ENCODE measurements around the gene PTPN4. TPM values are rescaled to one million over a fixed set of nuclear protein-coding genes. Genes with fewer than 3 reads are reported as not detected.
A peak's percentile ranks its signal among the peaks of the same experiment; 100 is the strongest.

PTPN4 gene
- total and polyA plus RNA-seq, 10 of the 15 experiments (the other 5 are each of a cell fraction or from before 2014, with no cell fraction given), result 5.0 to 29.7 (median 23.7) TPM

DNA sequence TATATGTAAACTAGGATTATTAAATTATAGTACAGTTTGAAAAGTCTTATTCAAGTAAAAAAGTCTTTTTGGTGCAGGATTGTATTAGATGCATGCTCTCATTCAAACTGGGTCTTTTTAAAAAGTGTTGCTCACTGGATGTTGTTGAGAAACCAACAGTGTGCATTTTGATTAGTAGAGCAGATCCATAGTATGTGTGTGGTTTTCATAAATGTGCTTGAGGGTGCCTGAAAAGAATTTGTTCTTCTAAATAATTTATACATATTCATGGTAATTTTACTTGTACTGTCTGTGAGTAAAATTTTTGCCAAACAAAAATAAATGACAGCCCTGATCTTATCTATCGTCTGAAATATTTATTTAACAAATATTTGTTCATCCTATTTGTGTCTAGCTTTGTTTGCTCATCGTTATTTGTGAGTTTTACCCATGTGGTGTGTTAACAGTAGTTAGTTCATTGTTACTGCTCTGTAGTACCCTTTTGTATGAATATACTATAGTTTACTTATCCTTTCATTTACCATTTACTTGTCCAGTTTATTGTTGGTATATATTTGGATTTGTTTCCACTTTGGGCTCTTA is 50.4 kb downstream of the PTPN4 start (continued):
- TF ChIP-seq GABPA (IDR thresholded peaks at IDR 0.05; ENCODE audit: low read depth) (no peak), SMARCA5 (IDR thresholded peaks at IDR 0.05) (no peak), TBL1XR1 (IDR thresholded peaks at IDR 0.05; ENCODE audit: low read depth, low read length) (no peak), E2F4 (IDR thresholded peaks at IDR 0.05; ENCODE audit: low read depth, low read length) (no peak)

DNA sequence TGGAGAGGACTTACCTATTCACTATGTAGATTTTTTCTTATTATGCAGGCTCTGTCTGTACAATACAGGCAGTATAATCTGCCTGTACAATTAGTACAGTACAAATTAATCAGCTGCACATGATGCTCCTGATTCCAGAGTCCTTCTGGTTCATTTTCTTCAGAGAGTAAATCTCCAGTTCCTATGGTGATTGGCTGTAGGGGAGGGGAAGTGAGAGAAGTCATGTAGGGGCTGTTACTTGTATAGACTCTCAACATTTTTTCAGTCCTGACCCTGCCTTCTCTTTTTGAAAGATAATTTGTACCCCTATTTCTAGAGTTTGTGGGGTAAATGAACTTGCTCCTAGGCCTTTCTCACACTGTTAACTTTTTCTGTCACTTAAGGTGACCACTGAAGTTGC is 54.5 kb downstream of the PTPN4 start:
- Histone ChIP-seq H3K4me3 (no peak overlapping the region), H3K79me2 (ENCODE audit: control insufficient read depth, insufficient read depth, low read length) (no peaks in the 10 kb centered on the region), H3K9ac (ENCODE audit: control insufficient read depth, insufficient read depth, low read length) (no peak overlapping the region), H3K27me3 (replicated peaks in 1 of 2; ENCODE audit: control insufficient read depth in 2 of 2, insufficient read depth in 2 of 2, low read length in 1 of 2) (no peaks in the 10 kb centered on the region), H3K36me3 (ENCODE audit: control insufficient read depth in 2 of 2, insufficient read depth in 2 of 2, low read length in 1 of 2) (peaks cover 0 to 9% of the 10 kb centered on the region in 2 experiments; a peak in 3 of 4 replicates), H3K27ac (ENCODE audit: control insufficient read depth, insufficient read depth) (no peak overlapping the region), H2AFZ (ENCODE audit: control insufficient read depth, low read depth, low read length) (no peak overlapping the region), H4K20me1 (ENCODE audit: control insufficient read depth, insufficient read depth) (no peaks in the 10 kb centered on the region), H3K4me2 (ENCODE audit: control insufficient read depth, insufficient read depth) (no peak overlapping the region), H3K4me1 (ENCODE audit: control insufficient read depth, insufficient read depth, low read length) (no peaks in the 10 kb centered on the region), H3K9me3 (replicated peaks; ENCODE audit: control insufficient read depth, insufficient read depth, low read length) (peaks cover 3% of the 10 kb centered on the region)
- ChIA-PET RAD21 (ENCODE audit: unreplicated experiment) (no interaction called here), POLR2A (no interaction called here), CTCF (interaction anchor here (1.6 kb wide), 1 partner anchor 9 kb away, joined by 4 read pairs; no protein-coding TSS in a partner anchor), SMC1A (ENCODE audit: uncharacterized antibody, unreplicated experiment) (no interaction called here)
- no peak for FAIRE-seq
- no peak for TF ChIP-seq ZNF207 (IDR thresholded peaks at IDR 0.05; ENCODE audit: borderline replicate concordance)
- TF ChIP-seq SPI1 (IDR thresholded peaks at IDR 0.05; ENCODE audit: borderline replicate concordance, insufficient read depth, low read depth, low read length), result peak; percentile 43; the same call in 1 of the 2 replicates
- BruUV-seq (replicated peaks), result no TSS peak
- ATAC-seq, result peak; percentile 49
- DNase-seq (ENCODE audit: low read depth, low spot score), result no peak
- in situ Hi-C loops (cut with MboI), result no loop called here
- intact Hi-C loops (cut with micrococcal nuclease; ENCODE audit: unreplicated experiment), result no loop called here

Measured in GM12878 (cell line).